ENCODE measurements around the gene RIPPLY2.
A peak's percentile ranks its signal among the peaks of the same experiment; 100 is the strongest.
"Not testable (repeated sequence)": the region's sequence is repeated elsewhere in the genome, so short reads cannot be mapped to it uniquely, and the experiment has no call there.

Gene RIPPLY2

DNA sequence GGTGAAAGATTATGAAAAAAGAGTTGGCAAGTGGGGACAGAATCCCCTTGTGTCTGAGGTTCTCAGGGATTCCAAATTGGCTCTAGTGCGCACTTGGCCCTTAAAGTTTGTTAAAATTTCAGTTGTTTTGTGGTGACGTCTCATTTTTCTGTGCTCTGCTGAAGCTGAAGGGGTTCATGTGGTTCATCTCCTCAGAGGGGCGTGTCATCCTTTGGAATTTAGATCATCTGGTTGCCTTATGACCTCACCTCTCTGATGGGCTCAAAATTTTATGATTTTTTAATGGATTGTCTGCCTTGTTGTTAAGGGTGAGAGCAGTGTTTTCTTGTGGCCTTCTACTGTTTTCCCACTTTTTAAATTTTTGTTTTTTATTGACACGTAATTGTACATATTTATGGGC lies 26.6 kb downstream of the RIPPLY2 start:
- no peak for TF ChIP-seq FOXP2 (optimal IDR thresholded peaks at IDR 0.05; ENCODE audit: control extremely low read depth, extremely low read length, insufficient read depth)
- no peak for TF ChIP-seq EZH2 (IDR thresholded peaks at IDR 0.05)
- TF ChIP-seq POLR2AphosphoS5 (IDR thresholded peaks at IDR 0.05; ENCODE audit: borderline replicate concordance, low read depth, low read length) = no peak
- no peak overlapping the region for H3K4me3 ChIP-seq
- no peaks in the 10 kb centered on the region for H3K9me3 ChIP-seq (ENCODE audit: low read depth, low read length)
- H3K36me3 ChIP-seq (ENCODE audit: insufficient read depth, low read length) = no peaks in the 10 kb centered on the region
- DNase-seq (ENCODE audit: low read depth, low spot score) = no peak
- no peak overlapping the region for H3K27ac ChIP-seq
- no peak overlapping the region for H3K9ac ChIP-seq (ENCODE audit: insufficient read length)

- TF ChIP-seq POLR2AphosphoS5 (IDR thresholded peaks at IDR 0.05; ENCODE audit: borderline replicate concordance, low read depth, low read length) (no peak), EZH2 (IDR thresholded peaks at IDR 0.05) (no peak), FOXP2 (optimal IDR thresholded peaks at IDR 0.05; ENCODE audit: control extremely low read depth, extremely low read length, insufficient read depth) (no peak)
- DNase-seq (ENCODE audit: low read depth, low spot score) = no peak
- H3K27ac ChIP-seq = no peak overlapping the region
- no peak overlapping the region for H3K9ac ChIP-seq (ENCODE audit: insufficient read length)
- no peaks in the 10 kb centered on the region for H3K36me3 ChIP-seq (ENCODE audit: insufficient read depth, low read length)
- no peaks in the 10 kb centered on the region for H3K9me3 ChIP-seq (ENCODE audit: low read depth, low read length)
- H3K4me3 ChIP-seq = no peak overlapping the region
These were observed 30.1 kb downstream of the RIPPLY2 start for GRCh38 chr6:83883240-83883639.

DNA sequence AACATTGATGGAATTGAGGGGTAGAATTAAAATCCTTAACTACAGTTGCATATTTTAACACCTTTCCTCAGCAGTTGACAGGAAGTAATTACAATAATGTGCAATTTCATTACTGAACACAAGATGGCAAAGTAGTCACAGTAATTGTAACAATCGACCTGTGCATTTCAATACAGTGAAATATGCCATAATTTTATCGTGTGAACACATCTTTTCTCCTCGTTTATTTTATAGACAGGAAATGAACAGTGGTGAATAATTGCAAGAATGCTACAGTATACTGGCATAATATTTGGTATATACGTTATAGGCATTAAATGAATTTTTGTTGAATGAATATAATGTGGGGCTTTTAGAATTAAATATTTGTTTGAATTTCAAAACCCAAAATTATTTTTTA lies 31.4 kb downstream of the RIPPLY2 start:
- Histone ChIP-seq H3K9ac (ENCODE audit: insufficient read length) (no peak overlapping the region), H3K9me3 (ENCODE audit: low read depth, low read length) (no peaks in the 10 kb centered on the region), H3K27ac (no peak overlapping the region), H3K36me3 (ENCODE audit: insufficient read depth, low read length) (no peaks in the 10 kb centered on the region), H3K4me3 (no peak overlapping the region)
- DNase-seq (ENCODE audit: low read depth, low spot score) = peak; percentile 28
- no peak for TF ChIP-seq FOXP2 (optimal IDR thresholded peaks at IDR 0.05; ENCODE audit: control extremely low read depth, extremely low read length, insufficient read depth)
- no peak for TF ChIP-seq EZH2 (IDR thresholded peaks at IDR 0.05)
- TF ChIP-seq POLR2AphosphoS5 (IDR thresholded peaks at IDR 0.05; ENCODE audit: borderline replicate concordance, low read depth, low read length) = no peak

DNA sequence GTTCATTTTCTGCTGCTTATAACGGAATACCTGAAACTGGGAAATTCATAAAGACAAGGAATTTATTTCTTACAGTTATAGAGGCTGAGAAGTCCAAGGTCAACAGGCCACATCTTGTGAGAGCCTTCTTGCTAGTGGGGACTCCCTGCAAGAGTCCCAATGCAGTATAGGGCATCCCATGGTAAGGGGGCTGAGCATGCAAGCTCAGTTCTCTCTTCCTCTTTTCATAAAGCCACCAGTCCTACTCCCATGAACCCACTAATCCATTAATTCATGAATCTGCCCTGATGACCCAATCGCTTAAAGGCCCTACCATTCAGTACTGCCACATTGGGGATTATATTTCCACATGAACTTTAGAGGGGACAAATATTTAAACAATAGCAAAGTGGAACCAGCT lies 32.8 kb downstream of the RIPPLY2 start:
- Histone ChIP-seq H3K27ac (no peak overlapping the region), H3K4me3 (no peak overlapping the region), H3K9me3 (ENCODE audit: low read depth, low read length) (no peaks in the 10 kb centered on the region), H3K9ac (ENCODE audit: insufficient read length) (no peak overlapping the region), H3K36me3 (ENCODE audit: insufficient read depth, low read length) (no peaks in the 10 kb centered on the region)
- TF ChIP-seq EZH2 (IDR thresholded peaks at IDR 0.05) (no peak), FOXP2 (optimal IDR thresholded peaks at IDR 0.05; ENCODE audit: control extremely low read depth, extremely low read length, insufficient read depth) (no peak), POLR2AphosphoS5 (IDR thresholded peaks at IDR 0.05; ENCODE audit: borderline replicate concordance, low read depth, low read length) (no peak)
- DNase-seq (ENCODE audit: low read depth, low spot score) = no peak

- Histone ChIP-seq H3K9me3 (ENCODE audit: low read depth, low read length) (no peaks in the 10 kb centered on the region), H3K36me3 (ENCODE audit: insufficient read depth, low read length) (no peaks in the 10 kb centered on the region), H3K4me3 (no peak overlapping the region), H3K27ac (no peak overlapping the region), H3K9ac (ENCODE audit: insufficient read length) (no peak overlapping the region)
- no peak for TF ChIP-seq FOXP2 (optimal IDR thresholded peaks at IDR 0.05; ENCODE audit: control extremely low read depth, extremely low read length, insufficient read depth)
- TF ChIP-seq POLR2AphosphoS5 (IDR thresholded peaks at IDR 0.05; ENCODE audit: borderline replicate concordance, low read depth, low read length) = no peak
- no peak for TF ChIP-seq EZH2 (IDR thresholded peaks at IDR 0.05)
- DNase-seq (ENCODE audit: low read depth, low spot score) = no peak
These were observed 36.5 kb downstream of the RIPPLY2 start for GRCh38 chr6:83889621-83890020.

GRCh38 chr6:83890520-83890919 lies 37.4 kb downstream of the RIPPLY2 start:
- H3K9me3 ChIP-seq (ENCODE audit: low read depth, low read length) = no peaks in the 10 kb centered on the region
- H3K4me3 ChIP-seq = no peak overlapping the region
- H3K27ac ChIP-seq = no peak overlapping the region
- no peaks in the 10 kb centered on the region for H3K36me3 ChIP-seq (ENCODE audit: insufficient read depth, low read length)
- TF ChIP-seq FOXP2 (optimal IDR thresholded peaks at IDR 0.05; ENCODE audit: control extremely low read depth, extremely low read length, insufficient read depth) (no peak), POLR2AphosphoS5 (IDR thresholded peaks at IDR 0.05; ENCODE audit: borderline replicate concordance, low read depth, low read length) (no peak), EZH2 (IDR thresholded peaks at IDR 0.05) (no peak)
- H3K9ac ChIP-seq (ENCODE audit: insufficient read length) = no peak overlapping the region
- no peak for DNase-seq (ENCODE audit: low read depth, low spot score)

- DNase-seq (ENCODE audit: low read depth, low spot score) = no peak
- Histone ChIP-seq H3K36me3 (ENCODE audit: insufficient read depth, low read length) (no peaks in the 10 kb centered on the region), H3K9ac (ENCODE audit: insufficient read length) (no peak overlapping the region), H3K4me3 (no peak overlapping the region), H3K27ac (no peak overlapping the region), H3K9me3 (ENCODE audit: low read depth, low read length) (no peaks in the 10 kb centered on the region)
- no peak for TF ChIP-seq EZH2 (IDR thresholded peaks at IDR 0.05)
- TF ChIP-seq POLR2AphosphoS5 (IDR thresholded peaks at IDR 0.05; ENCODE audit: borderline replicate concordance, low read depth, low read length) = no peak
- TF ChIP-seq FOXP2 (optimal IDR thresholded peaks at IDR 0.05; ENCODE audit: control extremely low read depth, extremely low read length, insufficient read depth) = no peak
These were observed 38.4 kb downstream of the RIPPLY2 start for GRCh38 chr6:83891586-83891985.

- Histone ChIP-seq H3K4me3 (no peak overlapping the region), H3K9ac (ENCODE audit: insufficient read length) (no peak overlapping the region), H3K9me3 (ENCODE audit: low read depth, low read length) (no peaks in the 10 kb centered on the region), H3K36me3 (ENCODE audit: insufficient read depth, low read length) (no peaks in the 10 kb centered on the region), H3K27ac (no peak overlapping the region)
- DNase-seq (ENCODE audit: low read depth, low spot score) = no peak
- TF ChIP-seq EZH2 (IDR thresholded peaks at IDR 0.05) = no peak
- no peak for TF ChIP-seq FOXP2 (optimal IDR thresholded peaks at IDR 0.05; ENCODE audit: control extremely low read depth, extremely low read length, insufficient read depth)
- no peak for TF ChIP-seq POLR2AphosphoS5 (IDR thresholded peaks at IDR 0.05; ENCODE audit: borderline replicate concordance, low read depth, low read length)
These were observed 39.9 kb downstream of the RIPPLY2 start for GRCh38 chr6:83893024-83893423.

DNA sequence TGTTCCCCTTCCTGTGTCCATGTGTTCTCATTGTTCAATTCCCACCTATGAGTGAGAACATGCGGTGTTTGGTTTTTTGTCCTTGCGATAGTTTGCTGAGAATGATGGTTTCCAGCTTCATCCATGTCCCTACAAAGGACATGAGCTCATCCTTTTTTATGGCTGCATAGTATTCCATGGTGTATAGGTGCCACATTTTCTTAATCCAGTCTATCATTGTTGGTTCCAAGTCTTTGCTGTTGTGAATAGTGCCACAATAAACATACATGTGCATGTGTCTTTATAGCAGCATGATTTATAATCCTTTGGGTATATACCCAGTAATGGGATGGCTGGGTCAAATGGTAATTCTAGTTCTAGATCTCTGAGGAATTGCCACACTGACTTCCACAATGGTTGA lies 43.9 kb downstream of the RIPPLY2 start:
- not testable (repeated sequence) for DNase-seq (ENCODE audit: low read depth, low spot score); H3K9ac ChIP-seq (ENCODE audit: insufficient read length); H3K9me3 ChIP-seq (ENCODE audit: low read depth, low read length); H3K4me3 ChIP-seq; H3K27ac ChIP-seq; H3K36me3 ChIP-seq (ENCODE audit: insufficient read depth, low read length)
